Endothelial cell of umbilical vein (primary cell): ENCODE measurements around the gene ADCY7. TPM values are rescaled to one million over a fixed set of nuclear protein-coding genes. Genes with fewer than 3 reads are reported as not detected.

Experiments used
- BruUV-seq: library from RNA; stranded (reverse); fragments of 400-500 nt; replicated peaks from 2 replicates; lab custom pipeline; 2021; lab: Mats Ljungman, UMichigan
- CTCF ChIA-PET: fragments of 300-600, 350-600 bp; sonication (Branson Sonifier 250); formaldehyde crosslinking; loops from one replicate; lab custom pipeline; 2021; ENCODE audit warnings: antibody characterized with exemption, inconsistent platforms; lab: Charles Lee
- POLR2A ChIA-PET: fragments of 300-600, 350-600 bp; sonication (Branson Sonifier 250); formaldehyde crosslinking; loops from one replicate; lab custom pipeline; 2021; ENCODE audit warnings: antibody characterized with exemption, inconsistent platforms; lab: Charles Lee
- DNase-seq: peaks from one replicate; pipeline ENCODE4 v3.0.0-alpha.2; 2011; ENCODE audit warnings: low read depth, low spot score
- FAIRE-seq: peaks from 2 replicates; lab custom pipeline; 2011; peaks lifted over from hg19 to GRCh38; lab: Jason Lieb, UNC
- H2AFZ ChIP-seq: 2 replicates; pipeline ENCODE4 v1.6.0; 2012; ENCODE audit warnings: low read depth, low read length, control low read depth, inconsistent platforms
- H3K27ac ChIP-seq: 2 replicates; pipeline ENCODE4 v1.5.1; 2011; ENCODE audit warnings: low read depth, mild to moderate bottlenecking, control low read depth, low read length, moderate library complexity; ENCODE audit not compliant: insufficient read depth
- H3K27me3 ChIP-seq, 2 experiments: 2 replicates each; pipeline versions ENCODE4 v1.6.0 to v1.6.1; 2011; ENCODE audit warnings: low read length in 2 of 2, mixed read lengths in 1 of 2; ENCODE audit not compliant: control insufficient read depth in 2 of 2, insufficient read depth in 2 of 2
- H3K36me3 ChIP-seq, 2 experiments: 2 replicates in 1 of 2; 3 replicates in 1 of 2; pipeline ENCODE4 v1.5.1; 2011; ENCODE audit warnings: low read length in 2 of 2, mild to moderate bottlenecking in 1 of 2, moderate library complexity in 1 of 2; ENCODE audit not compliant: control insufficient read depth in 2 of 2, insufficient read depth in 2 of 2; ENCODE audit errors: extremely low read depth in 1 of 2
- H3K4me1 ChIP-seq: 3 replicates; pipeline ENCODE4 v1.5.1; 2011; ENCODE audit warnings: mild to moderate bottlenecking, low read length; ENCODE audit not compliant: control insufficient read depth, insufficient read depth; ENCODE audit errors: extremely low read depth
- H3K4me2 ChIP-seq: 2 replicates; pipeline ENCODE4 v1.6.1; 2011; ENCODE audit warnings: low read length, control low read depth, mixed read lengths; ENCODE audit not compliant: insufficient read depth
- H3K4me3 ChIP-seq, 3 experiments: fragments of 200-600 bp in 1 of 3; sonication (generic), shearing (Covaris generic) in 1 of 3; replicated peaks in 1 of 3; 2 replicates each; pipeline ENCODE4 v1.5.1; 2011 to 2016; ENCODE audit warnings: control low read depth in 3 of 3, low read length in 3 of 3, mild to moderate bottlenecking in 2 of 3, inconsistent platforms in 1 of 3, low read depth in 1 of 3, moderate library complexity in 1 of 3; ENCODE audit not compliant: insufficient read depth in 1 of 3
- H3K79me2 ChIP-seq: 2 replicates; pipeline ENCODE4 v1.6.0; 2012; ENCODE audit warnings: low read length, inconsistent platforms; ENCODE audit not compliant: control insufficient read depth, insufficient read depth
- H3K9ac ChIP-seq: replicated peaks from 2 replicates; pipeline ENCODE3; 2011; ENCODE audit warnings: low read length, control low read depth; ENCODE audit not compliant: insufficient read depth; ENCODE audit errors: extremely low read depth
- H3K9me1 ChIP-seq: replicated peaks from 3 replicates; pipeline ENCODE4 v1.6.0; 2011; ENCODE audit warnings: mild to moderate bottlenecking, low read length; ENCODE audit not compliant: control insufficient read depth, insufficient read depth; ENCODE audit errors: extremely low read depth
- H3K9me3 ChIP-seq: replicated peaks from 2 replicates; pipeline ENCODE4 v1.5.1; 2012; ENCODE audit warnings: low read length, inconsistent platforms; ENCODE audit not compliant: control insufficient read depth, insufficient read depth
- H4K20me1 ChIP-seq: replicated peaks from 2 replicates; pipeline ENCODE3; 2011; ENCODE audit warnings: mild to moderate bottlenecking, low read length; ENCODE audit not compliant: control insufficient read depth, insufficient read depth; ENCODE audit errors: extremely low read depth
- EZH2 ChIP-seq: IDR thresholded peaks from 2 replicates; pipeline ENCODE4 v1.6.1; 2012; ENCODE audit warnings: borderline replicate concordance, low read depth, mild to moderate bottlenecking, moderate library complexity, low read length, inconsistent platforms; ENCODE audit not compliant: severe bottlenecking
- FOS ChIP-seq: IDR thresholded peaks from 2 replicates; pipeline ENCODE4 v1.6.1; 2011; ENCODE audit warnings: mild to moderate bottlenecking, low read length, moderate library complexity, borderline replicate concordance; ENCODE audit not compliant: insufficient read depth
- GATA2 ChIP-seq: IDR thresholded peaks from 2 replicates; pipeline ENCODE4 v1.7.0; 2011; ENCODE audit warnings: low read depth, mild to moderate bottlenecking, moderate library complexity, mixed read lengths, low read length; ENCODE audit not compliant: insufficient read length, insufficient read depth
- JUN ChIP-seq: IDR thresholded peaks from 2 replicates; pipeline ENCODE4 v1.6.1; 2011; ENCODE audit warnings: borderline replicate concordance, low read depth; ENCODE audit not compliant: insufficient read length, insufficient read depth
- MYC ChIP-seq: IDR thresholded peaks from one replicate; pipeline ENCODE4 v1.6.1; 2011; ENCODE audit warnings: mild to moderate bottlenecking, low read depth, low read length
- POLR2A ChIP-seq: IDR thresholded peaks from 2 replicates; pipeline ENCODE4 v1.6.1; 2012; ENCODE audit warnings: low read depth, mild to moderate bottlenecking, control low read depth, low read length
- POLR2AphosphoS5 ChIP-seq: IDR thresholded peaks from 2 replicates; pipeline ENCODE4 v1.6.1; 2012; ENCODE audit warnings: low read depth, mild to moderate bottlenecking, control low read depth, low read length, moderate library complexity; ENCODE audit not compliant: insufficient read depth
- dilution Hi-C: fragments of 300-500 bp; cut with MboI; formaldehyde crosslinking; loops from one replicate; pipeline ENCODE4 v1.15.0; 2019; ENCODE audit warnings: low sequenced_read_pairs; ENCODE audit not compliant: extremely low pct_ligation_motif_present
- intact Hi-C: fragments of 100-400 bp; cut with micrococcal nuclease; formaldehyde crosslinking; loops from one replicate; pipeline ENCODE4 v1.10.0; 2022
- polyA plus RNA-seq, 4 experiments: library from polyadenylated mRNA; depleted of rRNA in 3 of 4; stranded (reverse) in 3 of 4; unstranded in 1 of 4; fragments of >200 nt; gene quantifications; 2 replicates each; pipeline versions ENCODE4 v1.2.1 to v1.2.3, GENCODE V29; 2011 to 2012; ENCODE audit warnings: missing spikeins in 1 of 4
- total RNA-seq: library from RNA; stranded (reverse); gene quantifications from 2 replicates; pipeline ENCODE4 v1.2.3, GENCODE V29; 2021
- TF ChIP-seq, protein P1 (sequence below), 2 donors: IDR thresholded peaks; 1 replicate in 1 of 2; 2 replicates in 1 of 2; pipeline ENCODE4 v1.5.1; 2011; ENCODE audit warnings: low read length in 2 of 2, mild to moderate bottlenecking in 2 of 2, moderate library complexity in 2 of 2, control low read depth in 1 of 2, inconsistent platforms in 1 of 2, low read depth in 1 of 2; ENCODE audit not compliant: insufficient read depth in 1 of 2; ENCODE audit errors: extremely low read depth in 1 of 2
- TF ChIP-seq, protein P2 (sequence below): IDR thresholded peaks from 2 replicates; pipeline ENCODE4 v1.6.1; 2011; ENCODE audit not compliant: insufficient read depth, insufficient read length

ADCY7 gene
- total and polyA plus RNA-seq, 2 donors (not counting 3 experiments of a cell fraction or from before 2014, with no cell fraction given), result 3.5 to 9.3 TPM

DNA sequence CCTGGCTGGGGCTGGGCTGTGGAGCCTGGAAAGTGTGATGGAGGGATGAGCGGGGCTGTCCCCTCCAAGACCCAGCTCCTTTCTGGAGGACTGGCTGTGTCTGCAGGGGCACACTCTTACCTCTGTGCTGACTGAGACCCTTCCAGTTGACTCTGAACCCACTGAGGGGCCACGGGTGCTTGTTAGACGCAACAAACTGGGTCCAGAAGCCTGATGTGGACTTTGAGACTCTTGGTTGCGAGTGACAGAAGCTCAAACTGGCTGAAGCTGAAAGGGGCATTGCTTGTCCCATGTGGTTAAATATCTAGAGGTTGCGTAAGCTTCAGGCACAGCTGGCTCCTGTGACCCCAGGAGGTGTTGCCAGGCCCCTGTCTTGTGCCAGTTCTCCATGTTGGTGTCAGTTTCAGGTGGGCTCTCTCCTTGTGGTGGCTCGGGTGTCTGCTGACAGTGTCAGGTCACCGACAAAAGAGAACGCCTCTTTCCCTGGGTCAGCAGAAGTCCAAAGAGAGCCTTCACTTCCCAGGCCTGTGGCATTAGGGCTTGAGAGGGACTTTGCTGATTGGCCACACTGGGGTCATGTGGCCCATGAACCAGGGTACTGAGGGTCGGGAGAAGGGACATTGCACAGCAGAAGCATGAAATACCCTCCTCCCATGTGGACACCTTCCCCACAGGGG is 16.7 kb downstream of the ADCY7 start:
- H3K36me3 ChIP-seq, result no peaks in the 10 kb centered on the region
- FAIRE-seq (no peak), DNase-seq (no peak)
- intact Hi-C loops, result no loop called here
- TF ChIP-seq FOS (no peak), GATA2 (no peak)
- POLR2A ChIA-PET, result no interaction called here
- H3K27ac ChIP-seq, result no peak overlapping the region
- no peaks in the 10 kb centered on the region for H4K20me1 ChIP-seq
- H3K9ac ChIP-seq, result no peak overlapping the region
- no peak overlapping the region for H3K4me3 ChIP-seq
- BruUV-seq, result no TSS peak
- no peaks in the 10 kb centered on the region for H3K9me1 ChIP-seq
- H3K9me3 ChIP-seq, result no peaks in the 10 kb centered on the region
- no peaks in the 10 kb centered on the region for H3K4me1 ChIP-seq
- dilution Hi-C loops, result no loop called here
- no peaks in the 10 kb centered on the region for H3K79me2 ChIP-seq
- CTCF ChIA-PET, result interaction anchor here (0.5 kb wide), 1 partner anchor 72 kb away, joined by 3 read pairs; no protein-coding TSS in a partner anchor
- no peak overlapping the region for H3K4me2 ChIP-seq
- no peaks in the 10 kb centered on the region for H3K27me3 ChIP-seq
- no peak overlapping the region for H2AFZ ChIP-seq

DNA sequence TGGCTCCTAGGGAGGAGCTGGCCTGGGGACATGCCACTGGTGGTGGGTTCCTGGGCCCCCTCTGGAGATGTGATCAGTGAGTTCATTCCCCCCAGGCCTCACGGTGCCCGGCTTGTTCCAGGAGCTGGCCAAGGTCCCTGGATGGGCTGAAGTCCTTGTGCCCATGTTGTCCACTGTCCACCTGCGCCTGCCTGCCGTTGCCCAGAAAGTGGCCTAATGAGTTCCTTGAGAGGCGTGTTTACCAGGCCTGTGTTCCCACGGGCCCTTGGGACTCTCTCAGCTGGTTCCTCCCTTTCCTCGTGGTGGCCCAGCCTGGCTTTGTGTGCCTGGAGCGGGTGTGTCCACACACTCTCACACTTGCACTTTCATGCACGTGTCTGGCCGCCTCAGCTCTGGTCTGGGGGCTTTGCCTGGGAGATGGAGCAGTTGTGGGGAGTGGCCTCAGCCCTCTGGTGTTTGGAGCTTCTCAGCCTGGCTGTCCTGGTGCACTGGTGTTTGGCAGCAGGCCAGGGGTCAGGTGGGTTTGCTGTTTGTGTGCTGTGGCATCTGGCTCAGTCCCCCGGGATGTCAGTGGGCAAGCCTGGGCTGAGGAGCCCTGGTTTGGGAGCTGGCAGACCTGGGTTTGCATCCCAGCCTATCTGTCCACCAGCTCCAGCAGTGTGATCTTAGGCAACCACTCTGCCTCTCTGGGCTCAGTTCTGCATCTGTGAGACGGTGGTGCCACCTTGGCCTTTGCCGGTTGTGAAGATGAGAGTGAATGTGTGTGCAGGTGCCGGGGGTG is 18.0 kb downstream of the ADCY7 start:
- intact Hi-C loops (no loop called here), dilution Hi-C loops (no loop called here)
- POLR2A ChIA-PET, result no interaction called here
- Histone ChIP-seq H3K36me3 (no peaks in the 10 kb centered on the region), H3K9me1 (no peaks in the 10 kb centered on the region), H3K4me3 (no peak overlapping the region), H3K9me3 (no peaks in the 10 kb centered on the region), H4K20me1 (no peaks in the 10 kb centered on the region), H3K79me2 (no peaks in the 10 kb centered on the region), H3K4me2 (no peak overlapping the region), H2AFZ (no peak overlapping the region), H3K4me1 (no peaks in the 10 kb centered on the region), H3K9ac (no peak overlapping the region), H3K27ac (no peak overlapping the region), H3K27me3 (no peaks in the 10 kb centered on the region)
- FAIRE-seq, result no peak
- CTCF ChIA-PET, result interaction anchor here (1.1 to 1.6 kb wide), 2 partner anchors 259 to 522 kb away, joined by 3 to 5 read pairs; partner anchors contain the start of gene CNEP1R1
- DNase-seq, result no peak
- TF ChIP-seq, protein P1, sequence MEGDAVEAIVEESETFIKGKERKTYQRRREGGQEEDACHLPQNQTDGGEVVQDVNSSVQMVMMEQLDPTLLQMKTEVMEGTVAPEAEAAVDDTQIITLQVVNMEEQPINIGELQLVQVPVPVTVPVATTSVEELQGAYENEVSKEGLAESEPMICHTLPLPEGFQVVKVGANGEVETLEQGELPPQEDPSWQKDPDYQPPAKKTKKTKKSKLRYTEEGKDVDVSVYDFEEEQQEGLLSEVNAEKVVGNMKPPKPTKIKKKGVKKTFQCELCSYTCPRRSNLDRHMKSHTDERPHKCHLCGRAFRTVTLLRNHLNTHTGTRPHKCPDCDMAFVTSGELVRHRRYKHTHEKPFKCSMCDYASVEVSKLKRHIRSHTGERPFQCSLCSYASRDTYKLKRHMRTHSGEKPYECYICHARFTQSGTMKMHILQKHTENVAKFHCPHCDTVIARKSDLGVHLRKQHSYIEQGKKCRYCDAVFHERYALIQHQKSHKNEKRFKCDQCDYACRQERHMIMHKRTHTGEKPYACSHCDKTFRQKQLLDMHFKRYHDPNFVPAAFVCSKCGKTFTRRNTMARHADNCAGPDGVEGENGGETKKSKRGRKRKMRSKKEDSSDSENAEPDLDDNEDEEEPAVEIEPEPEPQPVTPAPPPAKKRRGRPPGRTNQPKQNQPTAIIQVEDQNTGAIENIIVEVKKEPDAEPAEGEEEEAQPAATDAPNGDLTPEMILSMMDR (IDR thresholded peaks at IDR 0.05; ENCODE audit: extremely low read depth in 1 of 2, insufficient read depth in 1 of 2, low read depth in 1 of 2, low read length in 2 of 2), result no peak
- TF ChIP-seq GATA2 (no peak), FOS (no peak), POLR2A (no peak), JUN (no peak), EZH2 (no peak), POLR2AphosphoS5 (no peak), MYC (no peak)
- TF ChIP-seq, protein P2, sequence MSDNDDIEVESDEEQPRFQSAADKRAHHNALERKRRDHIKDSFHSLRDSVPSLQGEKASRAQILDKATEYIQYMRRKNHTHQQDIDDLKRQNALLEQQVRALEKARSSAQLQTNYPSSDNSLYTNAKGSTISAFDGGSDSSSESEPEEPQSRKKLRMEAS, result no peak
- no TSS peak for BruUV-seq
